Aorta (tissue), 5 donors: ENCODE data around the gene ATP5IF1. TPM values are rescaled to one million over a fixed set of nuclear protein-coding genes. Genes with fewer than 3 reads are reported as not detected.

Source experiments
- ATAC-seq: fragments of 200-7000 bp; cut with Tn5 transposase; one replicate; pipeline ENCODE4 v1.9.1; 2022; ENCODE audit warnings: moderate library complexity; ENCODE audit not compliant: low FRiP score
- DNase-seq, 2 donors: peaks; one replicate each; pipeline ENCODE4 v3.0.0-alpha.2; 2020
- H3K27ac ChIP-seq, 2 donors: one replicate each; pipeline ENCODE4 v1.5.1; 2013; ENCODE audit warnings: low read length in 2 of 2, mild to moderate bottlenecking in 2 of 2, moderate library complexity in 2 of 2, control low read depth in 1 of 2, inconsistent platforms in 1 of 2, low read depth in 1 of 2
- H3K27me3 ChIP-seq, 2 donors: one replicate each; pipeline ENCODE4 v1.6.1; 2013; ENCODE audit warnings: control low read depth in 1 of 2, low read length in 1 of 2, mild to moderate bottlenecking in 1 of 2, moderate library complexity in 1 of 2; ENCODE audit not compliant: insufficient read depth in 2 of 2, control insufficient read depth in 1 of 2
- H3K36me3 ChIP-seq, 2 donors: one replicate each; pipeline ENCODE4 v1.6.1; 2013; ENCODE audit warnings: control low read depth in 1 of 2, low read length in 1 of 2, mild to moderate bottlenecking in 1 of 2; ENCODE audit not compliant: insufficient read depth in 2 of 2, control insufficient read depth in 1 of 2
- H3K4me1 ChIP-seq, 2 donors: one replicate each; pipeline ENCODE4 v1.6.1; 2013; ENCODE audit warnings: low read length in 2 of 2, control low read depth in 1 of 2, mild to moderate bottlenecking in 1 of 2, moderate library complexity in 1 of 2; ENCODE audit not compliant: insufficient read depth in 2 of 2, control insufficient read depth in 1 of 2
- H3K4me3 ChIP-seq, 2 donors: one replicate each; pipeline ENCODE4 v1.5.1; 2013; ENCODE audit warnings: low read length in 2 of 2, control low read depth in 1 of 2, mild to moderate bottlenecking in 1 of 2
- H3K9me3 ChIP-seq: one replicate; pipeline ENCODE4 v1.6.1; 2013; ENCODE audit warnings: mild to moderate bottlenecking, low read length; ENCODE audit not compliant: control insufficient read depth
- WGBS, 2 donors: extraction: QIAGEN DNeasy Blood & Tissue Kit; methylation state at CpG; one replicate each; pipeline ENCODE4 v1.1.7; 2013; 5-methylcytosine and 5-hydroxymethylcytosine counted together
- intact Hi-C, 2 donors: fragments of 100-400 bp; cut with DNase I; formaldehyde crosslinking; loops; one replicate each; pipeline versions ENCODE4 v1.14.2 to v1.15.0; 2022
- polyA plus RNA-seq, 2 donors: library from polyadenylated mRNA; stranded (reverse); fragments of 200-250 nt; gene quantifications; one replicate each; pipeline ENCODE4 v1.2.3, GENCODE V29; 2013
- total RNA-seq, 2 donors: library from RNA; stranded (reverse); fragmentation: NEBNext Ultra II Directional; extraction: Animal tissue kit (Norgen Biotek cat#: 25700); gene quantifications; one replicate each; pipeline ENCODE4 v1.2.1, GENCODE V29; 2021
- donor health status: healthy with polysubstance abuse.
- donor health status: Bipolar disorder and iron deficiency.
- donor health status: DM: no; HTN: no; CAD: no.
- donor health status: DM: no; HTN: no; CAD: no.
- donor health status: DM: yes; HTN: yes; CAD: no.

The ATP5IF1 gene
- total and polyA plus RNA-seq, 4 donors, result 56.3 to 391 (median 153) TPM

- 67 to 73% methylated on average over 2 of the region's 2 CpGs for WGBS, 2 donors
- H3K9me3 ChIP-seq, result no peaks in the 10 kb centered on the region
- intact Hi-C loops, result no loop called here
- no peak overlapping the region for H3K27ac ChIP-seq
- no peak for DNase-seq
- no peaks in the 10 kb centered on the region for H3K4me1 ChIP-seq
- H3K36me3 ChIP-seq, result peaks cover 0 to 3% of the 10 kb centered on the region in 2 donors
- H3K4me3 ChIP-seq, result no peak overlapping the region
- ATAC-seq, result no peak
- H3K27me3 ChIP-seq, result no peaks in the 10 kb centered on the region
These were observed 5.9 kb upstream of the ATP5IF1 start for GRCh38 chr1:28229996-28230395.

GRCh38 chr1:28232558-28233263, 3.2 kb upstream of the ATP5IF1 start, which contains the start of gene DNAJC8:
DNAJC8 (minus strand) TSS chr1:28233029; CDS start chr1:28232998, 31 bp downstream.
- Histone ChIP-seq H3K36me3 (no peaks in the 10 kb centered on the region), H3K27me3 (no peaks in the 10 kb centered on the region), H3K4me3 (peak within 1 kb of the TSS; percentile 92 to 94), H3K4me1 (no peaks in the 10 kb centered on the region), H3K27ac (peak within 1 kb of the TSS in 1 of 2 donors; percentile 41), H3K9me3 (no peaks in the 10 kb centered on the region)
- ATAC-seq (peak; percentile 89), DNase-seq (peak; percentile 97 to 99)
- intact Hi-C loops, result no loop called here
- WGBS, 2 donors, result 0% methylated on average over 40 of the region's 40 CpGs

GRCh38 chr1:28233264-28233606, 2.7 kb upstream of the ATP5IF1 start:
- DNase-seq (no peak), ATAC-seq (no peak)
- Histone ChIP-seq H3K27me3 (no peaks in the 10 kb centered on the region), H3K9me3 (no peaks in the 10 kb centered on the region), H3K4me1 (no peaks in the 10 kb centered on the region), H3K4me3 (no peak overlapping the region), H3K36me3 (no peaks in the 10 kb centered on the region), H3K27ac (no peak overlapping the region)
- intact Hi-C loops, result no loop called here
- WGBS, 2 donors, result 65 to 70% methylated on average over 14 of the region's 14 CpGs

- no peaks in the 10 kb centered on the region for H3K9me3 ChIP-seq
- ATAC-seq (no peak), DNase-seq (no peak)
- H3K27me3 ChIP-seq, result no peaks in the 10 kb centered on the region
- H3K36me3 ChIP-seq, result no peaks in the 10 kb centered on the region
- no peaks in the 10 kb centered on the region for H3K4me1 ChIP-seq
- 11 to 12% methylated on average over 20 of the region's 20 CpGs for WGBS, 2 donors
- intact Hi-C loops, result no loop called here
- H3K27ac ChIP-seq, result no peak overlapping the region
- H3K4me3 ChIP-seq, result peak overlapping the region; percentile 70 to 73
These were observed 865 bp downstream of the ATP5IF1 start for GRCh38 chr1:28236656-28237322.

GRCh38 chr1:28239004-28239403, 3.1 kb downstream of the ATP5IF1 start:
- no peaks in the 10 kb centered on the region for H3K27me3 ChIP-seq
- no peak overlapping the region for H3K27ac ChIP-seq
- ATAC-seq, result no peak
- DNase-seq, result no peak
- no peaks in the 10 kb centered on the region for H3K4me1 ChIP-seq
- H3K9me3 ChIP-seq, result no peaks in the 10 kb centered on the region
- WGBS, 2 donors, result 60 to 63% methylated on average over 2 of the region's 2 CpGs
- H3K36me3 ChIP-seq, result no peaks in the 10 kb centered on the region
- intact Hi-C loops, result no loop called here
- no peak overlapping the region for H3K4me3 ChIP-seq

GRCh38 chr1:28240024-28240423, 4.1 kb downstream of the ATP5IF1 start:
- 95% methylated on average over 4 of the region's 4 CpGs for WGBS, 2 donors

GRCh38 chr1:28241638-28242241, 5.8 kb downstream of the ATP5IF1 start:
- no peaks in the 10 kb centered on the region for H3K4me1 ChIP-seq
- H3K27me3 ChIP-seq, result no peaks in the 10 kb centered on the region
- H3K4me3 ChIP-seq, result no peak overlapping the region
- no peaks in the 10 kb centered on the region for H3K9me3 ChIP-seq
- ATAC-seq (no peak), DNase-seq (no peak)
- 92 to 93% methylated on average over 10 of the region's 10 CpGs for WGBS, 2 donors
- H3K36me3 ChIP-seq, result no peaks in the 10 kb centered on the region
- intact Hi-C loops, result no loop called here
- no peak overlapping the region for H3K27ac ChIP-seq

More at GRCh38 chr1:28240024-28240423, 4.1 kb downstream of the ATP5IF1 start:
- no peaks in the 10 kb centered on the region for H3K27me3 ChIP-seq
- intact Hi-C loops, result no loop called here
- ATAC-seq (no peak), DNase-seq (no peak)
- no peak overlapping the region for H3K4me3 ChIP-seq
- no peaks in the 10 kb centered on the region for H3K4me1 ChIP-seq
- no peak overlapping the region for H3K27ac ChIP-seq
- H3K9me3 ChIP-seq, result no peaks in the 10 kb centered on the region
- H3K36me3 ChIP-seq, result no peaks in the 10 kb centered on the region

- H3K27ac ChIP-seq, result no peak overlapping the region
- WGBS, 2 donors, result 75 to 82% methylated on average over 2 of the region's 2 CpGs
- no peaks in the 10 kb centered on the region for H3K36me3 ChIP-seq
- H3K27me3 ChIP-seq, result no peaks in the 10 kb centered on the region
- no peak overlapping the region for H3K4me3 ChIP-seq
- ATAC-seq, result no peak
- intact Hi-C loops, result no loop called here
- H3K4me1 ChIP-seq, result no peaks in the 10 kb centered on the region
- DNase-seq, result no peak
- no peaks in the 10 kb centered on the region for H3K9me3 ChIP-seq
These were observed 7.9 kb downstream of the ATP5IF1 start for GRCh38 chr1:28243685-28244311.
